IMR-90 (cell line): ENCODE measurements around the gene RAB38.

ENCODE experiments used
- CTCF ChIP-seq: conservative IDR thresholded peaks from 2 replicates; pipeline ENCODE4 v1.5.1; 2012; ENCODE audit warnings: mild to moderate bottlenecking, low read depth, low read length, improper control_type of control experiment
- POLR2A ChIP-seq: IDR thresholded peaks from 2 replicates; pipeline ENCODE4 v1.6.1; 2012; ENCODE audit warnings: mild to moderate bottlenecking, low read depth, low read length
- USF2 ChIP-seq: fragments of 150-350 bp; IDR thresholded peaks from 2 replicates; pipeline ENCODE4 v1.6.1; 2017; ENCODE audit warnings: mild to moderate bottlenecking, antibody characterized with exemption, low read length, low read depth

- TF ChIP-seq CTCF (no peak), USF2 (no peak), POLR2A (no peak)
Observed at GRCh38 chr11:88196393-88196792, 21.1 kb upstream of the RAB38 start.
